Right kidney (tissue), 9 donors: ENCODE results near the gene KRTAP4-11.
"Not testable (repeated sequence)": the region's sequence is repeated elsewhere in the genome, so short reads cannot be mapped to it uniquely, and the experiment has no call there.

ENCODE experiments used
- DNase-seq: peaks from one replicate; pipeline ENCODE4 v3.0.0-alpha.2; 2016
- long read RNA-seq, 8 donors: transcript quantifications; one replicate each; lab custom pipeline, GENCODE V29; 2026

Gene KRTAP4-11
- long read RNA-seq, donor 1, result 0 reads
- long read RNA-seq, donor 2, result 0 reads
- long read RNA-seq, donor 3, result 0 reads
- long read RNA-seq, donor 4, result 0 reads
- long read RNA-seq, donor 5, result 0 reads
- long read RNA-seq, donor 6, result 0 reads
- long read RNA-seq, donor 7, result 0 reads
- long read RNA-seq, donor 8, result 0 reads

GRCh38 chr17:41117846-41118386 lies at the start of gene KRTAP4-11:
Gene KRTAP4-11, minus strand, starts transcription at chr17:41118373. Its CDS starts 58 bp downstream, at chr17:41118315.
- not testable (repeated sequence) for DNase-seq

- no peak for DNase-seq
These were observed 49.4 kb upstream of the KRTAP4-11 start for GRCh38 chr17:41167561-41167960.

GRCh38 chr17:41163828-41164227 lies 45.7 kb upstream of the KRTAP4-11 start:
- DNase-seq, result no peak

GRCh38 chr17:41160648-41161047 lies 42.5 kb upstream of the KRTAP4-11 start, which contains the start of gene KRTAP4-4:
Gene KRTAP4-4, minus strand, starts transcription at chr17:41160748. Its CDS starts 57 bp downstream, at chr17:41160691.
- DNase-seq, result no peak

- not testable (repeated sequence) for DNase-seq
These were observed 42.0 kb upstream of the KRTAP4-11 start for GRCh38 chr17:41160190-41160589.

- no peak for DNase-seq
These were observed 35.7 kb upstream of the KRTAP4-11 start for GRCh38 chr17:41153856-41154255.

- DNase-seq, result no peak
These were observed 33.4 kb upstream of the KRTAP4-11 start for GRCh38 chr17:41151525-41151924.

GRCh38 chr17:41150026-41150425 lies 31.9 kb upstream of the KRTAP4-11 start:
- no peak for DNase-seq

GRCh38 chr17:41149652-41149985 lies 31.4 kb upstream of the KRTAP4-11 start, which contains the start of gene KRTAP4-5:
Gene KRTAP4-5, minus strand, starts transcription at chr17:41149825. Its CDS starts 58 bp downstream, at chr17:41149767.
- no peak for DNase-seq

GRCh38 chr17:41148971-41149651 lies 30.9 kb upstream of the KRTAP4-11 start:
- DNase-seq, result not testable (repeated sequence)

- no peak for DNase-seq
These were observed 29.5 kb upstream of the KRTAP4-11 start for GRCh38 chr17:41147531-41148204.

GRCh38 chr17:41145261-41145660 lies 27.1 kb upstream of the KRTAP4-11 start:
- no peak for DNase-seq

- DNase-seq, result no peak
These were observed 26.7 kb upstream of the KRTAP4-11 start for GRCh38 chr17:41144846-41145245.

- DNase-seq, result no peak
These were observed 23.2 kb upstream of the KRTAP4-11 start for GRCh38 chr17:41141361-41141760.

- no peak for DNase-seq
These were observed 22.4 kb upstream of the KRTAP4-11 start, which contains the start of gene KRTAP4-6 for GRCh38 chr17:41140360-41141131. Gene KRTAP4-6, minus strand, starts transcription at chr17:41140544. Its CDS starts 57 bp downstream, at chr17:41140487.

- DNase-seq, result not testable (repeated sequence)
These were observed 21.7 kb upstream of the KRTAP4-11 start for GRCh38 chr17:41139865-41140264.

- DNase-seq, result no peak
These were observed 15.9 kb upstream of the KRTAP4-11 start for GRCh38 chr17:41133880-41134735.

- DNase-seq, result no peak
These were observed 13.8 kb upstream of the KRTAP4-11 start for GRCh38 chr17:41131979-41132378.

- no peak for DNase-seq
These were observed 9.2 kb upstream of the KRTAP4-11 start for GRCh38 chr17:41127371-41127770.

- DNase-seq, result no peak
These were observed 8.2 kb upstream of the KRTAP4-11 start for GRCh38 chr17:41126412-41126811.

- DNase-seq, result no peak
These were observed 6.9 kb upstream of the KRTAP4-11 start for GRCh38 chr17:41125064-41125463.
